Type B pancreatic cell (in vitro differentiated cells): ENCODE data around the gene CPHXL2. TPM values are rescaled to one million over a fixed set of nuclear protein-coding genes. Genes with fewer than 3 reads are reported as not detected.

ENCODE experiments used
- DNase-seq: peaks from one replicate; pipeline ENCODE4 v3.0.0; 2021; ENCODE audit warnings: mixed read lengths; ENCODE audit not compliant: unreplicated experiment; ENCODE audit errors: extremely low spot score
- H3K27ac Mint-ChIP-seq: 2 replicates; pipeline ENCODE4 v1.8.0; 2021; ENCODE audit warnings: mild to moderate bottlenecking, mixed read lengths
- H3K27me3 Mint-ChIP-seq: 2 replicates; pipeline ENCODE4 v1.8.0; 2021; ENCODE audit warnings: mixed read lengths
- H3K36me3 Mint-ChIP-seq: 2 replicates; pipeline ENCODE4 v1.8.0; 2021; ENCODE audit warnings: mixed read lengths
- H3K4me1 Mint-ChIP-seq: one replicate; pipeline ENCODE4 v1.8.0; 2021; ENCODE audit warnings: mixed read lengths; ENCODE audit not compliant: unreplicated experiment
- H3K4me3 Mint-ChIP-seq: 2 replicates; pipeline ENCODE4 v1.8.0; 2021; ENCODE audit warnings: mild to moderate bottlenecking, mixed read lengths
- H3K9me3 Mint-ChIP-seq: 2 replicates; pipeline ENCODE4 v1.8.0; 2021; ENCODE audit warnings: mixed read lengths
- CTCF ChIP-seq: fragments of 200-600 bp; sonication (generic); conservative IDR thresholded peaks from 2 replicates; pipeline ENCODE4 v1.5.0; 2021; ENCODE audit warnings: antibody characterized with exemption, mild to moderate bottlenecking
- total RNA-seq: library from RNA; stranded (reverse); gene quantifications from 2 replicates; pipeline ENCODE4 v1.2.1, GENCODE V29; 2021; ENCODE audit warnings: low replicate concordance

Gene CPHXL2
- total RNA-seq, 1 donor from 2014 or later: not detected

GRCh38 chr16:75635036-75635435 is 41.8 kb downstream of the CPHXL2 start:
- Mint-ChIP-seq H3K27ac (no peak overlapping the region), H3K4me1 (no peaks in the 10 kb centered on the region), H3K9me3 (no peaks in the 10 kb centered on the region), H3K36me3 (peaks cover 36% of the 10 kb centered on the region), H3K4me3 (no peak overlapping the region), H3K27me3 (no peaks in the 10 kb centered on the region)
- no peak for TF ChIP-seq CTCF
- no peak for DNase-seq

GRCh38 chr16:75632857-75633256 is 44.0 kb downstream of the CPHXL2 start:
- H3K4me1 Mint-ChIP-seq: no peaks in the 10 kb centered on the region
- H3K36me3 Mint-ChIP-seq: peaks cover 36% of the 10 kb centered on the region
- H3K27ac Mint-ChIP-seq: peak overlapping the region; percentile 72
- DNase-seq: no peak
- no peak for TF ChIP-seq CTCF
- H3K9me3 Mint-ChIP-seq: no peaks in the 10 kb centered on the region
- H3K27me3 Mint-ChIP-seq: no peaks in the 10 kb centered on the region
- no peak overlapping the region for H3K4me3 Mint-ChIP-seq

- Mint-ChIP-seq H3K9me3 (no peaks in the 10 kb centered on the region), H3K27me3 (no peaks in the 10 kb centered on the region), H3K4me1 (no peaks in the 10 kb centered on the region), H3K27ac (no peak overlapping the region), H3K4me3 (no peak overlapping the region), H3K36me3 (peaks cover 34% of the 10 kb centered on the region)
- no peak for TF ChIP-seq CTCF
- DNase-seq: no peak
These were observed 46.8 kb downstream of the CPHXL2 start for GRCh38 chr16:75630052-75630451.

GRCh38 chr16:75629132-75629531 is 47.7 kb downstream of the CPHXL2 start:
- Mint-ChIP-seq H3K27me3 (no peaks in the 10 kb centered on the region), H3K4me3 (no peak overlapping the region), H3K36me3 (peaks cover 31% of the 10 kb centered on the region), H3K4me1 (no peaks in the 10 kb centered on the region), H3K27ac (no peak overlapping the region), H3K9me3 (no peaks in the 10 kb centered on the region)
- no peak for DNase-seq
- TF ChIP-seq CTCF: no peak

GRCh38 chr16:75628351-75628750 is 48.5 kb downstream of the CPHXL2 start:
- no peak for DNase-seq
- Mint-ChIP-seq H3K4me3 (no peak overlapping the region), H3K4me1 (no peaks in the 10 kb centered on the region), H3K36me3 (peaks cover 26% of the 10 kb centered on the region), H3K27ac (no peak overlapping the region), H3K27me3 (no peaks in the 10 kb centered on the region), H3K9me3 (no peaks in the 10 kb centered on the region)
- no peak for TF ChIP-seq CTCF

- DNase-seq: no peak
- Mint-ChIP-seq H3K9me3 (no peaks in the 10 kb centered on the region), H3K36me3 (peaks cover 26% of the 10 kb centered on the region), H3K27ac (no peak overlapping the region), H3K4me1 (no peaks in the 10 kb centered on the region), H3K4me3 (no peak overlapping the region), H3K27me3 (no peaks in the 10 kb centered on the region)
- TF ChIP-seq CTCF: no peak
These were observed 49.0 kb downstream of the CPHXL2 start for GRCh38 chr16:75627851-75628250.
